NCI-H2196 treated with DMSO at 0.1 percent for 48 hours (cell line): ENCODE results near the gene PXDN.
"Not testable (repeated sequence)": the region's sequence is repeated elsewhere in the genome, so short reads cannot be mapped to it uniquely, and the experiment has no call there.

ENCODE experiments used
- DNase-seq: peaks from one replicate; lab custom pipeline; 2025; ENCODE audit not compliant: unreplicated experiment; lab: John Stamatoyannopoulos, UW

The PXDN gene

DNA sequence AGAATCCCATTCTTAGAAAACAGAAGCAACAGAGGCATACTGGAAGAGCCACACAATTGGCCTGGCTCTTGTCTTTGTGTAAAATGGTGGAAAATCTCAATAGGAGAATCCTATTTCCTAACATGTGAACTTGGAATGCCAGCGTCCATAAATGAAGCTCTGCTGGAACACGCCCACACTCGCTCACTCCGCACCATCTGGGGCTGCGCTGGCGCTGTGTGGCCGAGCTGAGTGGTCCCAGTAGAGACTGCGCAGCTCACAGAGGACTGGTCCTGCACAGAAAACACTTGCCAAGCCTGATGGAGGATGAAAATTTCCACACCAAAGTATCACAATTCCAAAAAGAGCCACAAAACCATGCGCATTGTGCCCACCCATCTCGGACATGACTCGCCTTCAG, 56.2 kb downstream of the PXDN start:
- DNase-seq = no peak

- DNase-seq = no peak
Observed at GRCh38 chr2:1687254-1687653, 57.1 kb downstream of the PXDN start.

- no peak for DNase-seq
Observed at GRCh38 chr2:1686784-1687105, 57.6 kb downstream of the PXDN start.

DNA sequence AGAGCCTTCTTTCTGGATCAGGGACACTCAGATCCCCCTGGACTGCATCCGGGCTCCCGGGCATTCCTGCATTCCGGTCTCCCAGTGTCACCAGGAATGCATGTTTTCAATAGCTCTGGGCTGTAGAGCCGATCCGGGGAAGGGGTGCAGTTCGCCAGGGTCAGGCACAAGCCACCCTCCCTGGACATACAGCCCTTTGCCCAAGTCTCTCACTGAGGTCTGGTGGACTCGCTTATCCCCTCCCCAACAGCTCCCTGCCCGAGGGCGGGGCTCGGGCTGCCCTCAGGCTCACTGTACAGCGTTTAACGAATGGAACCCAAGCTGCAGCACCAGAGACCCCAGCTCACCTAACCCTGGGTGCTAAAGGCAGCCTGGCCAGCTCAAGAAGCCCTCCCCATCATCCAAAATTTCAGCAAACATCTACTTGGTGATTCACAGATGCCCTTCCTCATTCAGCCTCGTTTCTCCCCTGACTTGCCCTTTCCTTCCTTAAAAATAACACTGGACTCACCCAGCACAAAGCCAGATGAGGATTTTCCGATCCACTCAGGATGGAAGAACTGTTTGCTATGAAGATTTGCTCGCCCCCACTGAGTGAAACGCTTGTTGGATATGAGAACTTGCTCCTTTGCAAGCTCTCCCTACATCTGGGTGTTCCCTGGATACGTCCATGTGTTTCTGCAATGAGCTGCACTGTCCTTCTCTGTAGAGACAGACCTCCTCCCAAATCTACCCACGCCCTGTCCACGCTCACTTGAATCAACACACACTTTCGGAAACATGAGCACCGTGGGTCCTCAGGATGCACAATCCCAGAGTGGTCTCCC, 58.1 kb downstream of the PXDN start:
- DNase-seq = no peak

GRCh38 chr2:1685078-1685956, 59.0 kb downstream of the PXDN start:
- no peak for DNase-seq

- DNase-seq = no peak
Observed at GRCh38 chr2:1683297-1683696, 61.0 kb downstream of the PXDN start.

GRCh38 chr2:1682181-1682440, 62.2 kb downstream of the PXDN start:
- DNase-seq = no peak

- DNase-seq = no peak
Observed at GRCh38 chr2:1681323-1682180, 62.8 kb downstream of the PXDN start.

DNA sequence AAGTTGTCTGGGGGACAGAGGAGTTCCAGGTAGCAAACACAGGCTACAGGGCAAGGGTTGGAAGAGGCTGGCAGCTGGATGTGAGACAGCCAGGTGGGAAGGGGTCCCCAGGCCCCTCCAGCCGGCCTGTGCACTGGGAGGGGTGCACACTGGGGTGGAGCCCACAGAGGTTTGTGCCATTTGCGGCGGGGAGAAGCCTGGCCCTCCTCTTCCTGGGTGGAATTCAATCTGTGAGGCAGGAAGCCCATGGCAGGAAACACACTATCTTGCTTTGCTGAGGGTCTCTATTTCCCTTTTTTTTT, 63.3 kb downstream of the PXDN start:
- DNase-seq = no peak

GRCh38 chr2:1680222-1681016, 63.9 kb downstream of the PXDN start:
- no peak for DNase-seq

- DNase-seq = not testable (repeated sequence)
Observed at GRCh38 chr2:1679488-1680039, 64.8 kb downstream of the PXDN start.

- DNase-seq = not testable (repeated sequence)
Observed at GRCh38 chr2:1679065-1679464, 65.2 kb downstream of the PXDN start.

DNA sequence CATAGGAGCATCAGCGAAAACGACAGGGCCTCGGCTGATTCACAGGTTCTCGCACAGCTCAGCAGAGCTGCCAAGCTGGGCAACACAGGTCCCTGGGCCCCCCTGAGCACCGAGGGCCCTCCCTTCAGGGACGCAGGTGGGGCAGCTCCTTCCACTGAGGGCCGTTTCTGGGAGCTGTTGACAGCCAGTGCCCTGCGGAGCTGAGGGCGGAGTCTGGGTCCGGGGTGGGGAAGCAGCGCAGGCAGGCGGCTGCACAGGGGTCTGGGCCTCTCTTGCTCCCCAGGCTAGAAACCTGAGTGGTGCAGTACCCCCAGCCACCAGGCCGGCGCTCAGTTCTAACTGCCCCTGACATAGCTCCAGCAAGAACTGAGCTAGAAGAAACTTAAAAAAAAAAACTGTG, 65.7 kb downstream of the PXDN start:
- no peak for DNase-seq

GRCh38 chr2:1677821-1678165, 66.5 kb downstream of the PXDN start:
- no peak for DNase-seq

GRCh38 chr2:1676913-1677820, 67.1 kb downstream of the PXDN start:
- DNase-seq = no peak

- DNase-seq = no peak
Observed at GRCh38 chr2:1676091-1676912, 68.0 kb downstream of the PXDN start.

DNA sequence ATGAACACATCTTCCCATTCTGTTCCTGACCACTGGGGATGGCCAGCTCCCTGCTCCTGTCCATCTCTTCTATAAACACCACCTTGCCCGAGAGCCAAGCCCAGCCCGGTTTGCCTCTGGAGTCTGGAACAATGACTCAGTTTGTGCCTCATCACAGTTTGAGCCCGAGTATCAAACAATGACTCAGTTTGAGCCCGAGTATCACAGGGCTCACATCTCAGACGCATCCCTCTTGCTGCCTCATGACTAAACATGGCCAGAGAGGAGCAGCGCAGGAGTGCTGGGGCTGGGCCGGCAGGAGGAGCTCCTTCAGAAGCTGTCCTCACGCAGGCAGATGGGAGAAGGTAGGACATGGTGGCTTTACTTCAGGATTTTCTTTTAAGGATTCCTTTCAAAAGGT, 68.7 kb downstream of the PXDN start:
- no peak for DNase-seq

GRCh38 chr2:1674766-1675397, 69.4 kb downstream of the PXDN start:
- DNase-seq = no peak

GRCh38 chr2:1674276-1674675, 70.0 kb downstream of the PXDN start:
- no peak for DNase-seq
